Astrocyte of the cerebellum (primary cell): ENCODE data around the gene CHRDL2.

Experiments used
- DNase-seq: peaks from one replicate; pipeline ENCODE4 v3.0.0-alpha.2; 2011; ENCODE audit warnings: low read depth
- H3K4me3 ChIP-seq: 2 replicates; pipeline ENCODE4 v1.5.1; 2011; ENCODE audit warnings: mild to moderate bottlenecking, low read depth, low read length, moderate library complexity
- CTCF ChIP-seq: IDR thresholded peaks from 2 replicates; pipeline ENCODE4 v1.5.1; 2012; ENCODE audit warnings: low read length, low read depth, moderate library complexity, mild to moderate bottlenecking; ENCODE audit errors: missing control alignments
- in situ Hi-C: cut with HindIII; loops from 2 replicates; pipeline ENCODE4 v1.10.0; 2017; ENCODE audit warnings: low sequenced_read_pairs

The CHRDL2 gene

GRCh38 chr11:74679513-74679865 lies 51.7 kb downstream of the CHRDL2 start:
- no peak for DNase-seq
- TF ChIP-seq CTCF: no peak
- no peak overlapping the region for H3K4me3 ChIP-seq
- in situ Hi-C loops: no loop called here

GRCh38 chr11:74678591-74679512 lies 52.4 kb downstream of the CHRDL2 start:
- TF ChIP-seq CTCF: no peak
- no peak overlapping the region for H3K4me3 ChIP-seq
- in situ Hi-C loops: no loop called here
- DNase-seq: no peak

- no peak for TF ChIP-seq CTCF
- in situ Hi-C loops: no loop called here
These were observed 53.2 kb downstream of the CHRDL2 start for GRCh38 chr11:74678041-74678440.

GRCh38 chr11:74677131-74677530 lies 54.1 kb downstream of the CHRDL2 start:
- in situ Hi-C loops: no loop called here
- no peak for TF ChIP-seq CTCF
- no peak for DNase-seq
- no peak overlapping the region for H3K4me3 ChIP-seq

More at GRCh38 chr11:74678041-74678440, 53.2 kb downstream of the CHRDL2 start:
- no peak for DNase-seq
- H3K4me3 ChIP-seq: no peak overlapping the region

GRCh38 chr11:74676596-74676995 lies 54.6 kb downstream of the CHRDL2 start:
- in situ Hi-C loops: no loop called here
- no peak for DNase-seq
- H3K4me3 ChIP-seq: no peak overlapping the region
- no peak for TF ChIP-seq CTCF

- TF ChIP-seq CTCF: no peak
These were observed 55.5 kb downstream of the CHRDL2 start for GRCh38 chr11:74675761-74676160.

More at GRCh38 chr11:74675761-74676160, 55.5 kb downstream of the CHRDL2 start:
- in situ Hi-C loops: no loop called here
- DNase-seq: no peak
- no peak overlapping the region for H3K4me3 ChIP-seq
